HG02798 (cell line): ENCODE data around the gene BBOX1.

Source experiments
- ATAC-seq: cut with Tn5 transposase; IDR thresholded peaks from one replicate; pipeline ENCODE4 v1.9.1; 2021; ENCODE audit warnings: mild to moderate bottlenecking; ENCODE audit not compliant: unreplicated experiment, poor library complexity

BBOX1 gene

DNA sequence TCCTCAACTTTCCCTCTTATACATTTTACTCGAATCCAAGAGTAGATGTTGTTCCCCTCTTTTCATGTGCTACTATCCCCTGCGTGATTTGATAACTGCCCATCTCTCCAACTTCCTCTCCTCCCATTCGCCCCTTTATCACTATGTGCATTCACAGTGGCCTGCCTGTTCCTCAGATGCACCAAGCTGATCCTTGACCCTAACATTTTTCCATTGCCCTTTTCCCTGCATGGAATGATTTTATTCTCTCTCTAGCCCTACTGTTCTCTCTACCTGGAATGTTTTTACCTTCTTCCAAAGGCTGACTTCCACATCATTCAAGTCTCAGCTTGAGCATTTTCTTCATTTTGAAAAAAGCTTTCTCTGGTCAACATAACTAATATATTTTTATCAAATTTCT lies 15.8 kb upstream of the BBOX1 start:
- no peak for ATAC-seq

DNA sequence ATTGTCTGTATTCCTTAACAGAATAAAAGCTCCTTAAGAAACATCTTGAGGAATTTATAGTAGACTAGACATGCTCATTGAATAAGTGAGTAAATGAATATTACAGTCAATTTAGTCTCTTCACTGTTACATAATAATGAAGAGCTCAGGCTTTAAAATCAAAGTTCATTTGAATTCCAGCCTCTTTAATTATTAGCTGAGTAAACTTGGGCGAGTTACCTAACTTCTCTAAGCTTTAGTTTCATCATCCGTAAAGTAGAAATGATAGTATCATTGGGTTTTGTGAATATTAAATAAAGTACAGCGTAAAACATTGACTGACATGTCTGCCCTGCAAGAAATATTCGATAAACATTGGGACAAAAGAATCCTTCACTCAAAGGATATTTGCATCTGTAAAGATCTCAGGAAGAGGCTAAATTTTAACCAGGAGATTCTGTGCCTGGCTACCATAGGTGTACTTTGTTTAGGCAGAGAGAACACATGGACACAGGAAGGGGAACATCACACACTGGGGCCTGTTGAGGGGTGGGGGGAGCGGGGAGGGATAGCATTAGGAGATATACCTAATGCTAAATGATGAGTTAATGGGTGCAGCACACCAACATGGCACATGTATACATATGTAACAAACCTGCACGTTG lies 15.2 kb upstream of the BBOX1 start:
- no peak for ATAC-seq

DNA sequence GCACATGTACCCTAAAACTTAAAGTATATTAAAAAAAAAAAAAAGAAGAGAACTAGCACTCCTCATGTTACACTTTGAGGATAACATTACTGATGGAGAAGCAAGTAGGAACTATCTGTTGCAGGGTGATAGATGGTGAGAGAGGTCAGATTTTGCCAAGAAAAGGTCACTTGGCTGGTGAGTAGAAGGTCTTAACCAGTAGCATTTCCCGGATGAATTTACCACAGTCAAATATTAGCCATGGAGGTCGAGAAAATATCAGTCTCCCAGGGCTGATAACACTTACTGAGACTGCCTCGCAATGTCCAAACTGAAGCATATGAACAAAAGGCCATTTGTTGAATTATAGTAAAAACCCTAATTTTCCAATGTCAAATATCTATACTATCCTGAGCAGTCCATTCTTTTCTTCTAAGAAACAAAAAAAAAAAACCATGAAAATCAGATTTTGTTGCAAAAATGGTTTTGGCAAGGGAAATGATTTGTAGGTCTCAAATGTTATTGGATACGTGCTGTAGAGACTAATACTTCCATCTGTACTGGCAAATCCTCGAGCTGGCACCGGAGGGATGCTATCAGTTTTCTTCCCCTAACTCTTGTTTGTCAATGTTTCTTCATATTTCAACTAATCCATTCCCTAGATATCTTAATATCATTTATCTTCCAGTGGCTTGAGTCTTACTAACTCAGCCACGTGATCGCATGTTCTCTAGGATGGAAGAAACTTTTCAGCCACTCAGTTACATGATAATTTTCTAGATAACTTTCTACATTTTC lies 14.5 kb upstream of the BBOX1 start:
- ATAC-seq, result no peak

DNA sequence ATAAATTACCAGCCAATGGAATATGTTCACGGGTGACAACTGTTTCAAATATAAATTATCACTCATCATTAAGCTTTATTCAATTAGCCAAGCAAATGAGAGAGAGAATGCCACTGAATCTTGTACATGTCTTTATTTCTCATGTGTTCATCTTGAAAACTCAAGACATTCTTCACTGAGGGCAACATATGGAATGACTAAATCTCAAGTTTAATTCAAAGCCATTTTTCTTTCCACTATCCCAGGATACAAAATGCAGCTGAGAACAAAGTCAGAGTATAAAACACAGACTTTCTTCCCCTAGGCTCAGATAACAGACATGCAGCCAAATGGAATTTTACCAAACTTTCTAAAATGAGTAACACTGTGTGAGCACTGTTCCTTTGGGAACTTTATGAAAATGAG lies 12.1 kb upstream of the BBOX1 start:
- no peak for ATAC-seq

DNA sequence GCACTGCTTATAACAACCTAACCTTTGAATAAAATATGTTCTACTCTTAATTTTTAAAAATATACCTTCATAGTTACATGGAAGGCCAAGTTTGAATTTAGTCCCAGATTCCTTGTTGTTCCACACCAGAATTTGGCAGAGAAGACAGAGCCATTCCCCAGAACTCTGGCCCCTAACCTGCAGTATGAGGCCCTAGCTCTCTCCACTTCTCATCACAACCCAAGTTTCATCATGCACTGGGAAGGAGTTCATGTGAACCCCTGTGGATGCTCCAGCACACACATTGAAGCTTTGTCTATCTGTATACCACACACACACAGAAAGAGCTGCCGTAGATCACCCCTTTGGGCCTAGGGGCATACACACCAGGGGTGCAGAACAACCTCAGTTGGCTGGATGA lies 10.6 kb upstream of the BBOX1 start:
- no peak for ATAC-seq

DNA sequence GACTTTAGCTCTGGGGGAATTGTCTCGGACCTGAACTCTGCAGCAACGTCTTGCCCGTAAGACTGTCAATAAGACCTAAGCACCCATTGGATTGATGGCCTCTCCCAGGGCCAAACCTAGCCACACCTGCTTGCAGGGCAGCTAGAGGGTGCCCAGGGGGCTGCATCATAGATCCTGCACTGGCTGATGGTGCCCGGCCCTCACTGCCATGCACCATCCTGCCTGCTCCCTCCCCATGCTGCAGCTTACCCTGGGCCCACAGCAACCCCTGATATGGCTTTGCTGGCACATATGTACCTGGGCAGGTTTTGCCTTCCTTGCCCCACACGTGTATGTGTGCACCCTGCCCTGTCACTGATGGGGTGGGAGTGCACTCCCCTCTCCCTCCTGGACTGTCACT lies 8.9 kb upstream of the BBOX1 start:
- no peak for ATAC-seq

DNA sequence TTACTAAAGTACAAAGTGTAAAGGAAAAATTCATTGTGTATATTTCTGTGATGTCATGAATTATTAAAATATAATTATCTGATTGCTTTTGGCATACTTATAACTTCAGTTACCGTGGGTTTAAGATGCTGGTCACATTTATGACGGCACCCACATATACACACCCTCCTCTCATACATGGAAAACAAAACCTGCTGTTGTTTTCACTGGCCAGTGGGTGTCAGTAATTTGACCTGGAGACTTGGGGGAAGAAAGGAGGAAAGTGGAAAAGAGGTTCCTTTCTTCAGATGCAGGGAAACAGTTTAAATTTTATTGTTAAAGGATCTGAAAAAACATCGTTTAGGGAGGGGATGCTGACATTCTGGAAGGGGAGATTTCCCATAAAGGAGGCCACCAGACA lies 742 bp upstream of the BBOX1 start:
- ATAC-seq, result no peak

DNA sequence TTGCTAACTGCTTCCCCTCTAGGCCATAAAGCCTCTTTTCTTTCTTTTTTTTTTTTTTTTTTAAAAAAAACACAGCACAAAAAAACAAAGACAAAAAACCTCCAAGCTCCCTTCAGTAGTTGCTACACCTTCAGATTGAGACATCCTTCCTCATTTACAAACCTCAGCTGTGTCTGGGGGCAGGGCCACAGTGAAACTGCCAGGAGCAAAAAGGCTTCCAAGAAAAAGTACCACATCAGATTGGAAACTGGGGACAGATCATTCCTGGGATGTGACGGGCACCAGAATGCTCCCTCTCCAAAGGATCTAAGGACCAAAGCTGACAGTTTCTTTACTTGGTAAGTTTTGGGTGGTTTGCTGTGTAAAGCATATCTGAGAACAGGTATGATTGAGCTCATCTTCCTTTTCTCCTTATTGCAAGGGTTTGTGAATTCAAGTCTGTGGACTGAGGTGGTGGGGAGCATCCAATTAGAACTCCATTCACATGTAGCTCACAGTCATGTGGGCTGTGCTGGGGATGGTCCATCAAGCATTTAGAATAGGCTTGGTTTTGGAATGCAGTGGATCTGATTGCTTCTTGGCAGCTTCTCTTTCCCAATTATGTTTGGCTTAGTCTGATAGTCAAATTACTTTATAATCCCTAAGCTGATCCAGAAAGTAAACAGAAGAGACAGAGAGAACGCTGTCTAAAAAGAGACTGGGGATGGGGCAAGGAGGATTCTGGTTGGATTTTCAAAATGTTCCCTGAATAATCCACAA lies 705 bp downstream of the BBOX1 start:
- ATAC-seq, result no peak

DNA sequence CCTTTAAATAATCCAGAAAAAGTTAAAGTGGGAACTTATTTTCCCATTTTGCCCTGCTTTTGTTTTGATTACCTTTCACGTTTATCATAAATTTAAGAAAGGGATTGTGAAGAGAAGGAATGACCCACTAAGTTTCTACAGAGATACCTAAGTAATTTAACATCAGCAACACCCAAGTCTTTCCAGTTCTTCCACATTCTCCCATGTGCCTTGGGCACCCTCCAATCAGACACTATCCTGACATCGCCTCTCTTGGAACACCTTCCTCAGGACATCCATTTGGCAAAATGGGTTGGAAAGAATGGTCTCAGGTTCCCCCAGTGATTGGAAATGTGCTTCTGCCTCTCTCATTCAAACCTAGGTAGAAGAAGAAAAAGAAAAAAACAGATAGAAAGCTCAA lies 6.3 kb downstream of the BBOX1 start:
- no peak for ATAC-seq

DNA sequence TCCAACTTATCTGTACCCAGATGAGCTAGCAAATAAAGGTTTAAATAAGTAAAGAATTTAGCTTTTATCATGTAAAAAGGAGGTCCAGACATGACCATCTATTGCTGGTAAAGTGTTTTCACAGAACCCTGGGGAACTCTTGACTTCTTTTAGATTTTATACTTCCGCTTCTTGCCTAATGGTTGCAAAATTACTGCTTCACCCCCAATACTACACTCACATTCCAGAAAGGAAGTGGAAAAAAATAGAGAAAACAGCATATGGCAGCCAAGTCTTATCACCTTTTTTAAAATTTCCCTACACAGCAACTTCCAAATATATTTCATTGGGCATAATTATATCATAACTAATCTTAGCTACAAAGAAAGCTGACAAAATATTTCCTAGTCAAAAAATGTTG lies 12.1 kb downstream of the BBOX1 start:
- no peak for ATAC-seq

DNA sequence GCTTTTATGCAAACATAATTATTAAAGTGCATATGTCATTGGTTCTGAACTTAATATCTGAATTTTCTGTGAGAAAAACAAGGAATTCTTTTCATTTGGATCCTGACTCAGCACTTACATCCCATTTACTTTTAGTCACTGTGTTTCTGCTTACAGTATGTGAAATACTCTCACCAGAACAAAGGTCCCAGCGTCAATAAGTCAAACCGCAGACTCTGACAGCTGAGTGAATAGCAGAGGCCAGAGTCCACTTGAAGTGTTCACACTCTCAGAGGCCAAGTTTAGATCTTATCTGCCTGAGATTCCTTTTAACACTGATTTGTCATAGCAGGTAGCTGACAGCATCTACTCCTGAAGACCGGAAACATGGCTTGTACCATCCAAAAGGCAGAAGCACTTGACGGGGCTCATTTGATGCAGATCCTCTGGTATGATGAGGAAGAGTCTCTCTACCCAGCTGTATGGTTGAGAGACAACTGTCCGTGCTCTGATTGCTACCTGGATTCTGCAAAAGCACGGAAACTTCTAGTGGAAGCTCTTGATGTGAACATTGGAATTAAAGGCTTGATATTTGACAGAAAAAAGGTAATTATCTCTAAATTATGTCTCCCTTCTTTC lies 14.6 kb downstream of the BBOX1 start:
- ATAC-seq, result no peak

DNA sequence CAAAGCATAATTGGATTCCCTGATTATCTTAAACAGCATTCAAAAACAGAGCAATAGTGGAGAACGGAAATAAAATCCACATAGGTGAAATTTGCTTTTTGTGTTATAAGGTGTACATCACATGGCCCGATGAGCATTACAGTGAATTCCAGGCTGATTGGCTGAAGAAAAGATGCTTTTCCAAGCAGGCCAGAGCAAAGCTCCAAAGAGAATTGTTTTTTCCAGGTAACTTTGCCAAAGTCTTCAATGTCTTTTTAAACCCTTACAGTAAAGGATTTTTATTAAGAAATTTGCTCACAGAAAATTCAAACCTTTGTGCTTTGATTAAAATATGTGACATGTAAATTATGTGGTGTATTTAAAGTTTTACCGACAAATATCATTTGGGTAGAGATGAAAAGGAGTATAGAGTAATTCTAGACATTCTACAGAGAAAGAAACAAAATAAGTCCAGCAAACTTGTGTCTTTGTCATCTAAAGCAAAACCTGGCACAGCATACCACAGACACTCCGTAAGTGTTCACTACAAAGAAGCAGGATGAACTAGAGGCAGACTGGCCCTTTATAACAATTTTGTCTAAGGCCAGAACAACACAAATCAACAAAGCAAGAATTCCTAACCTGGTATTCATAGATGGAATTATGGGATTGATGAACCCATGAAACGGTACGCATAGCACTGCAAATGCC lies 16.6 kb downstream of the BBOX1 start:
- ATAC-seq, result no peak

DNA sequence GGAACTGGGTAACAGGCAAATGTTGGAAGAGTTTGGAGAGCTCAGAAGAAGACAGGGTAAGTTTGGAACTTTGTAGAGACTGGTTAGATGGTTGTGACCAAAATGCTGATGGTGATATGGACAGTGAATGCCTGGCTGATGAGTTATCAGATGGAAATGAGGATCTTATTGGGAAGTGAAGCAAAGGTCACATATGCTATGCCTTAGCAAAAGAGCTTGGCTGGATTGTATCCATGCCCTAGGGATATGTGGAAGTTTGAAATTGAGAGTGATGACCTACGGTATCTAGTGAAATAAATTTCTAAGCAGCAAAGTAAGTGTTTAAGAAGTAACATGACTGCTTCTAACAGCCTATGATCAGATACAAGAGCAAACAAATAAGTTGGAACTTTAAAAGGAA lies 17.8 kb downstream of the BBOX1 start:
- no peak for ATAC-seq

DNA sequence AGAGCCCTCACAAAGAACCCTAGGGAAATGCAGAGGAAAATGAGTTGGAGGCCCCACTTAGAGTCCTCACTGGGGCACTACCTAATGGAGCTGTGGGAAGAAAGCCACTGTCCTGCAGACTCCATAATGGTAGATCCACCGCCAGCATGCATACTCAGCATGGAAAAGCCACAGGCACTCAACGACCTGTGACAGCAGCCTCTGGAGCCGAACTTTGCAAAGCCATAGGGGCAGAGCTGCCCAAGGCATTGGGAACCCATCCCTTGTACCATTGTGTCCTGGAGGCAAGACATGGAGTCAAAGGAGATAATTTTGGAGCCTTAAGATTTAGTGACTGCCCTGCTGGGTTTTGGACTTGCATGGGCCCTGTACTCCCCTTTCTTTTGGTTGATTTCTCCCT lies 18.8 kb downstream of the BBOX1 start:
- ATAC-seq, result no peak

DNA sequence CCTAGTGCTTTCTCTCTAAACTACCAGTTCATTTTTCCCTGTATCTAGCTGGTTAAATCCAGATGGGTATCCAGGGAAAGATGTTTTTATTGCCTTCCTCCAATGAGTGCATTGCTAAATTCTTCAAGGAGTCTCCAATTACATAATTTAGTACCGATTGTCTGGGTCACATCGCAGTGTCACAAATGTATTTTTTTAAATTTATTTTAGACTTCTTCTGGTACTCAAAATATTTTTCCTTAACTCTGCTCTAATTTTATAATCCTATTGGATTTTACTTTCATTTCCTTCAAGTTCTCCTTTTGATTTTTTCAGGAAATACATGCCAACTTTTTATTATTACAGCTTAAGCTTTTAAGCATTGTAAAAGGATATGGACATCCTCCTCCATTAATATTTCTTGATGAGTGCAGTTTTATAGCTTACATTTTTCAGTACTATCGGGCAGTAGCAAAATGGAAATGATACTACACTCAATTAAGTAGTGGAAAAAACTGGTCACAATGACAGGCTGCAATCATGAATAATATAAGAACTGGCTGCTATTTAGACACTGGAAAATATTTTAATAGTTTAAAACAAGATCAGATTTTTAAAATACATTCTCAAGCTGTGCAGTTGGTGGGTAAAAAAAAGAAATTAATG lies 20.3 kb downstream of the BBOX1 start:
- ATAC-seq, result no peak

DNA sequence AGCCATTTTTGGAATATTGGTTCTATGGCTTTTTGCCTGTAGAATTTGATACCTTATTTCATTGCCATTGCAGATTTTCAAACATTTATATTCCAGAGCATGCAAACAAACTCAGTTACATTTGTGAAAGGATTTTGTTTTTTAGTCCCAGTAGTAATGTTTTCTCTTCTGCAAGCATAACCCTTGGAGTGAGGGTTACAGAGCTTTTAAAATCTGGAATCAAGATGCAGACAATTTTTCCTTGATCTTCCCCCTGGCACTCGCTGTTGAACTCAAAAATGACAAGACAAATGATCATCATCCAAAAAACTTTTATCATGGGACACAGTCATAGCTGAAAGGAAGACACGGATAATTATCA lies 20.8 kb downstream of the BBOX1 start:
- ATAC-seq, result no peak

DNA sequence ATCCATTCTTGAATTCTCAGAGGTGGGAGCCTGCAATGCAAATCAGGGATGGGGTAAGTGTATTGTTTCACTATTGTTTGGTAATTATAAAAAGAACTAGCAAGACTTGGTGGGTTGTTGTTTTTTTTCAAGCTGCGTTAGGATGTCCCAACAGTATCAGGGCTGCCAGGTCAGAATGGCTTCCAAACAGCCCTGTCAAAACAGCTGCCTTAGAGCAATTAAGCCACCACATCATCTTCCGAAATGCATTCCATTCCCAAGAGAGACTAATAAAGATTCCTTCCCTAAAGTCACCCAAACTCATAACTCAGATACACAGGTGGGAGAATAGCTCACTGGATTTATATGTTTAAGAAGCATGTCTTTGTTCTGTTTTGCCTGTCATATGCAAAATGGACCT lies 23.5 kb downstream of the BBOX1 start:
- ATAC-seq, result no peak

DNA sequence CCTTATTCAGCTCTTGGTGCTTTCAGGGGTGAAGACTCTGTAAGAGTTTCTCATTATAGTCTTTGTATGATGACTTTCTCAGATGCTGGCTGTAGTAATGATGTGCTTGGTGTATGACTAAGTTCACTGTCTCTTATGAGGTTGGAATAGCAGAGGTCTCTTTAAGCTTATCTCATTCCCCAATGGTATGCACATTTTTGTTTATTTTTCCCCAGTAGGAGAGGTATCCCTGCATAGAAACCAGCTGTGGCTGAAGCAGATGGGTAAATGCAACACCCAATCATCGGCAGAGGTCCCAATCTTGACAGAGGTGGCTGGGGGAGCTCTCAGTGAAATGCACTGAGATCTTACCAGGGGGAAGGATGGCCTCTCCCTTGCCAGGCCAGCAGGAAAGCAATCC lies 34.6 kb downstream of the BBOX1 start:
- no peak for ATAC-seq

DNA sequence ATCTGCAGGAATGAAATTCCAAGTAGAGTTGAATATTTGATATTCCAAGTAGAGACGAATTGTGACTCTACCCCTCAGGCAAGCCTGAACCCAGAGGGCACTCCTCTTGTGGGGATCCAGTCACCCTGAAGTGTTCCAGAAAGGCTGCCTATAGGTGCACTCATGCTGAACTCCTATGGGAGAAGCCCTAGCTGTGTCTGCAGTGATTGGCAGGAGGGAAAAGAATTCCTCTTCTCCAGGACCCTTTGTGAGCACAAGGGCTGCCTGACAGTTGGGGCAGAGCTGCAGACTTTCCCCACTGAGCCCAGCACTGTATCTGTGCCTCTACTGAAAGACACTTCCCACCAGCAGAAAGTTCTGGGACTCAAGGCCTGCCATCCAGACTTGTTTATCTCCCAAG lies 35.0 kb downstream of the BBOX1 start:
- ATAC-seq, result no peak

DNA sequence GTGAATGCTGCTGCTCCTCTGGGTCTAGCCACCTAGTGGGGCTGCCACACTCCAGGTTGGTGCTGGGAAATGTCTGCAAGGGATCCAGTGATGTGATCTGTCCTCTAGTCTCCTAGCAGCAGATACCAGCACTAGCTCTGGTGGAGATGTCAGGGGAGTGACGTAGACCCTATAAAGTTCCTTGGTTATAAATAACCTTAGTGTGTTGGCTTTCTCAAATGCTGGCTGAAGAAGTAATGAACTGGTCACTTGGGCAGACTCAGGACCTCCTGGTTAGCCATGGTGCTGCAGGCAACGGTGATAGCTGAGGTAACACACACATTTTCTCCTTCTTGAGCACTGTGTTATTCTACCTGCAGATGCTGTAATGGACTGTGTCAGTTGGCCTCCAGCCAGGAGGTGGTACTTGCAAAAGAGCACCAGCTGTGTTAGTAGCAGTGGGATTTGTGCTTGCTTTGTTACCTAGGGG lies 35.5 kb downstream of the BBOX1 start:
- ATAC-seq, result no peak
